ENCODE measurements around the gene PLB1.

Gene PLB1

GRCh38 chr2:28684142-28684858 is 188.4 kb downstream of the PLB1 start:
- Histone ChIP-seq H3K36me3 (ENCODE audit: insufficient read depth, low read length) (no peaks in the 10 kb centered on the region), H4K20me1 (ENCODE audit: insufficient read depth, low read length) (no peaks in the 10 kb centered on the region), H3K9ac (ENCODE audit: low read depth, low read length) (no peak overlapping the region), H3K27ac (ENCODE audit: low read length) (no peak overlapping the region), H3K27me3 (ENCODE audit: insufficient read depth, low read length, poor library complexity) (peaks cover 3% of the 10 kb centered on the region), H3K9me3 (ENCODE audit: insufficient read depth, low read length, severe bottlenecking) (no peaks in the 10 kb centered on the region), H3K79me2 (ENCODE audit: insufficient read depth, low read length) (no peaks in the 10 kb centered on the region), H2AFZ (ENCODE audit: low read depth, low read length) (no peak overlapping the region), H3K4me3 (ENCODE audit: low read depth in 1 of 2, low read length in 2 of 2) (no peak overlapping the region), H3K4me1 (ENCODE audit: insufficient read depth, low read length) (no peaks in the 10 kb centered on the region), H3K4me2 (ENCODE audit: insufficient read depth, low read length) (no peak overlapping the region)
- DNase-seq = no peak
- no peak for ATAC-seq (ENCODE audit: insufficient read depth, low read depth)
- TF ChIP-seq EZH2 (IDR thresholded peaks at IDR 0.05; ENCODE audit: borderline replicate concordance, low read depth, low read length, severe bottlenecking) (no peak), CTCF (IDR thresholded peaks at IDR 0.05; ENCODE audit: borderline replicate concordance, extremely low read depth, low read length, poor library complexity, severe bottlenecking) (no peak)

- H3K9ac ChIP-seq (ENCODE audit: low read depth, low read length) = no peak overlapping the region
- H3K79me2 ChIP-seq (ENCODE audit: insufficient read depth, low read length) = no peaks in the 10 kb centered on the region
- DNase-seq (no peak), ATAC-seq (ENCODE audit: insufficient read depth, low read depth) (no peak)
- H3K4me1 ChIP-seq (ENCODE audit: insufficient read depth, low read length) = no peaks in the 10 kb centered on the region
- H3K4me3 ChIP-seq (ENCODE audit: low read depth in 1 of 2, low read length in 2 of 2) = no peak overlapping the region
- no peak overlapping the region for H3K4me2 ChIP-seq (ENCODE audit: insufficient read depth, low read length)
- H3K9me3 ChIP-seq (ENCODE audit: insufficient read depth, low read length, severe bottlenecking) = no peaks in the 10 kb centered on the region
- H2AFZ ChIP-seq (ENCODE audit: low read depth, low read length) = no peak overlapping the region
- peaks cover 6% of the 10 kb centered on the region for H3K27me3 ChIP-seq (ENCODE audit: insufficient read depth, low read length, poor library complexity)
- TF ChIP-seq EZH2 (IDR thresholded peaks at IDR 0.05; ENCODE audit: borderline replicate concordance, low read depth, low read length, severe bottlenecking) (no peak), CTCF (IDR thresholded peaks at IDR 0.05; ENCODE audit: borderline replicate concordance, extremely low read depth, low read length, poor library complexity, severe bottlenecking) (no peak)
- no peaks in the 10 kb centered on the region for H4K20me1 ChIP-seq (ENCODE audit: insufficient read depth, low read length)
- no peak overlapping the region for H3K27ac ChIP-seq (ENCODE audit: low read length)
- no peaks in the 10 kb centered on the region for H3K36me3 ChIP-seq (ENCODE audit: insufficient read depth, low read length)
Observed at GRCh38 chr2:28687171-28687570, 191.3 kb downstream of the PLB1 start.

- H3K27ac ChIP-seq (ENCODE audit: low read length) = no peak overlapping the region
- no peaks in the 10 kb centered on the region for H4K20me1 ChIP-seq (ENCODE audit: insufficient read depth, low read length)
- peaks cover 6% of the 10 kb centered on the region for H3K27me3 ChIP-seq (ENCODE audit: insufficient read depth, low read length, poor library complexity)
- H3K4me2 ChIP-seq (ENCODE audit: insufficient read depth, low read length) = no peak overlapping the region
- TF ChIP-seq EZH2 (IDR thresholded peaks at IDR 0.05; ENCODE audit: borderline replicate concordance, low read depth, low read length, severe bottlenecking) (no peak), CTCF (IDR thresholded peaks at IDR 0.05; ENCODE audit: borderline replicate concordance, extremely low read depth, low read length, poor library complexity, severe bottlenecking) (no peak)
- no peaks in the 10 kb centered on the region for H3K79me2 ChIP-seq (ENCODE audit: insufficient read depth, low read length)
- no peaks in the 10 kb centered on the region for H3K9me3 ChIP-seq (ENCODE audit: insufficient read depth, low read length, severe bottlenecking)
- no peak overlapping the region for H3K9ac ChIP-seq (ENCODE audit: low read depth, low read length)
- H2AFZ ChIP-seq (ENCODE audit: low read depth, low read length) = no peak overlapping the region
- H3K4me1 ChIP-seq (ENCODE audit: insufficient read depth, low read length) = no peaks in the 10 kb centered on the region
- DNase-seq (no peak), ATAC-seq (ENCODE audit: insufficient read depth, low read depth) (no peak)
- H3K36me3 ChIP-seq (ENCODE audit: insufficient read depth, low read length) = no peaks in the 10 kb centered on the region
- no peak overlapping the region for H3K4me3 ChIP-seq (ENCODE audit: low read depth in 1 of 2, low read length in 2 of 2)
Observed at GRCh38 chr2:28687640-28688385, 192.0 kb downstream of the PLB1 start.

Measured in DND-41 (cell line).